ENCODE results near the gene TLR6. TPM values are rescaled to one million over a fixed set of nuclear protein-coding genes. Genes with fewer than 3 reads are reported as not detected.

The TLR6 gene
- total RNA-seq, 1 experiment from 2014 or later, result not detected

DNA sequence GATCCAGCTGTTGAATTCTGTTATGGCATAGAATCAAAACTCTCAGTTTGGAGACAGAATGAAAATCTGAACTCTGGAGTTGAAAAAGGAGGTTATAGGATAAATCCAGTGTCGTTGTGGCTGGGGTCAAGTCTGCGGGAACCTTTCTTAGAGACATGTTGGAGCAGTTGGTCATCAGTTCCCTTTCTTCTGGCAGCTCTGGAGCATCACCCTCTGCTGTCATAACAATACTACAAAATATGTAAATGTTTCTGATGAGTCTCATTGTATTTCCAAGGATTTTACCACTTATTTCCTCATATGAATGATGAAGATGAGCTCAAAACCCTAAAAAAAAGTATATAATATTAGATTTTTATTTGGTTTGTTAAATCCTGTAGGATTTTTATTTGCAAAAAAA, 81.3 kb downstream of the TLR6 start:
- H3K4me3 ChIP-seq (ENCODE audit: low read depth, low read length), result no peak overlapping the region
- no peaks in the 10 kb centered on the region for H3K36me3 ChIP-seq (ENCODE audit: control insufficient read depth, insufficient read depth, low read length)
- H3K4me3 Mint-ChIP-seq (ENCODE audit: unreplicated experiment), result no peak overlapping the region
- peaks cover 7% of the 10 kb centered on the region for H3K4me1 ChIP-seq
- CTCF ChIA-PET, result interaction anchor here (1.2 kb wide), 1 partner anchor 16 kb away, joined by 3 read pairs; no protein-coding TSS in a partner anchor
- intact Hi-C loops (cut with micrococcal nuclease; ENCODE audit: unreplicated experiment), result no loop called here
- DNase-seq, result no peak
- BruUV-seq (replicated peaks), result no TSS peak
- H3K27me3 Mint-ChIP-seq (ENCODE audit: insufficient read depth, unreplicated experiment), result peaks cover 11% of the 10 kb centered on the region
- no peak overlapping the region for H3K27ac Mint-ChIP-seq (ENCODE audit: unreplicated experiment)
- no peaks in the 10 kb centered on the region for H3K4me1 Mint-ChIP-seq (ENCODE audit: low read depth, unreplicated experiment)
- no peaks in the 10 kb centered on the region for H3K9me3 Mint-ChIP-seq (ENCODE audit: unreplicated experiment)
- POLR2A ChIA-PET, result no interaction called here
- TF ChIP-seq, protein P1, sequence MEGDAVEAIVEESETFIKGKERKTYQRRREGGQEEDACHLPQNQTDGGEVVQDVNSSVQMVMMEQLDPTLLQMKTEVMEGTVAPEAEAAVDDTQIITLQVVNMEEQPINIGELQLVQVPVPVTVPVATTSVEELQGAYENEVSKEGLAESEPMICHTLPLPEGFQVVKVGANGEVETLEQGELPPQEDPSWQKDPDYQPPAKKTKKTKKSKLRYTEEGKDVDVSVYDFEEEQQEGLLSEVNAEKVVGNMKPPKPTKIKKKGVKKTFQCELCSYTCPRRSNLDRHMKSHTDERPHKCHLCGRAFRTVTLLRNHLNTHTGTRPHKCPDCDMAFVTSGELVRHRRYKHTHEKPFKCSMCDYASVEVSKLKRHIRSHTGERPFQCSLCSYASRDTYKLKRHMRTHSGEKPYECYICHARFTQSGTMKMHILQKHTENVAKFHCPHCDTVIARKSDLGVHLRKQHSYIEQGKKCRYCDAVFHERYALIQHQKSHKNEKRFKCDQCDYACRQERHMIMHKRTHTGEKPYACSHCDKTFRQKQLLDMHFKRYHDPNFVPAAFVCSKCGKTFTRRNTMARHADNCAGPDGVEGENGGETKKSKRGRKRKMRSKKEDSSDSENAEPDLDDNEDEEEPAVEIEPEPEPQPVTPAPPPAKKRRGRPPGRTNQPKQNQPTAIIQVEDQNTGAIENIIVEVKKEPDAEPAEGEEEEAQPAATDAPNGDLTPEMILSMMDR (IDR thresholded peaks at IDR 0.05; ENCODE audit: insufficient read depth in 1 of 2, low read depth in 1 of 2, low read length in 1 of 2, severe bottlenecking in 1 of 2, unreplicated experiment in 1 of 2), result no peak
- H3K27me3 ChIP-seq (replicated peaks; ENCODE audit: control insufficient read depth, insufficient read depth, low read length), result no peaks in the 10 kb centered on the region
- no peaks in the 10 kb centered on the region for H3K9me3 ChIP-seq
- H3K36me3 Mint-ChIP-seq (ENCODE audit: insufficient read depth, unreplicated experiment), result no peaks in the 10 kb centered on the region

DNA sequence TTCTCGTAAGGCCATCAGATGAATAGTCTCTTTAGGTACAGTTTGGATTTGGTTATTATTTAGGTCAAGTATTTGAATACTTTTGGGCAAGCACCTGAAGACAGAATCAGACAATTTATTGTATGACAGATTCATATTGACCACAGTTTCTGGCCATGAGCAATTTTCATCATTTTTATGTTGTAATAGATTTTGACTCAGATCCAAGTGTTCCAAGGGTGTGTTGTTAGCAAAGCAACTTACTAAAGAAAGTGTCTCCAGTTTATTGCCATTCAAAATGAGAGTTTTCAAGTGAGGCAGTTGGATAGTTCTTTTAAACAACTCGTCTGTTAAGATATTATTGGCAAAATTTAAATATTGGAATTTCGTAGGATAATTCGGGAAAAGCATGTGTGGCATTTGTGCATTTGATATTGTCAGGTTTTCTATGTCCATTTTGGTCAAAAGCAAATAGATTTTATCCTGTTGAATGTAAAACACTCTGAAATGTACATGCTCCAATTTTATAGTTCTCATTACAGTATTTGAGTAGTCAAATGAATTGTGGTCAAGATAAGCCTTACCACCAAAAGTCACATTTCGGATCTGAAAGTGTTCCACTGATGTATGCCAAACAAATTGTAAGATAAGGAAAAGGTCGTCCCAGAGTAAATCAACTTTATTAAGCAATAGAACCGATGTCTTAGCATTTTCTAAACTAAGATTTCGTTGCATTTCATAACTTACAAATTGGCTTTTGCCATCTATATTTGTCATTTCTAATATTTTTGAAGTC, 82.2 kb downstream of the TLR6 start:
- H3K9me3 Mint-ChIP-seq (ENCODE audit: unreplicated experiment), result no peaks in the 10 kb centered on the region
- no peaks in the 10 kb centered on the region for H3K4me1 Mint-ChIP-seq (ENCODE audit: low read depth, unreplicated experiment)
- ChIA-PET CTCF (no interaction called here), POLR2A (no interaction called here)
- H3K27me3 ChIP-seq (replicated peaks; ENCODE audit: control insufficient read depth, insufficient read depth, low read length), result no peaks in the 10 kb centered on the region
- BruUV-seq (replicated peaks), result no TSS peak
- no peaks in the 10 kb centered on the region for H3K36me3 Mint-ChIP-seq (ENCODE audit: insufficient read depth, unreplicated experiment)
- H3K4me1 ChIP-seq, result peaks cover 7% of the 10 kb centered on the region
- H3K27me3 Mint-ChIP-seq (ENCODE audit: insufficient read depth, unreplicated experiment), result peaks cover 11% of the 10 kb centered on the region
- H3K27ac Mint-ChIP-seq (ENCODE audit: unreplicated experiment), result no peak overlapping the region
- TF ChIP-seq, protein P1 (IDR thresholded peaks at IDR 0.05; ENCODE audit: insufficient read depth in 1 of 2, low read depth in 1 of 2, low read length in 1 of 2, severe bottlenecking in 1 of 2, unreplicated experiment in 1 of 2), result no peak
- DNase-seq, result no peak
- H3K9me3 ChIP-seq, result 0 out of 2 replicates have a peak, but pooled peaks cover 4% of the 10 kb centered on the region
- no peaks in the 10 kb centered on the region for H3K36me3 ChIP-seq (ENCODE audit: control insufficient read depth, insufficient read depth, low read length)
- H3K4me3 Mint-ChIP-seq (ENCODE audit: unreplicated experiment), result no peak overlapping the region
- H3K4me3 ChIP-seq (ENCODE audit: low read depth, low read length), result no peak overlapping the region
- intact Hi-C loops (cut with micrococcal nuclease; ENCODE audit: unreplicated experiment), result no loop called here

Small RNA genes within 50 kb of the gene (microRNA-seq; reads per million reads assigned to microRNA genes)
- gene MIR574, result 42.0 reads per million, percentile 65 among the genes with 10 or more reads in this experiment

Other genes starting within 250 kb of the TLR6 start
- gene KLF3, start 192.6 kb downstream of the TLR6 start, total RNA-seq (2022), result 33.2 and 34.8 TPM in 2 replicates
- not detected in 2 replicates for gene TLR10, start 73.8 kb downstream of the TLR6 start, total RNA-seq (2022)
- not detected in 2 replicates for gene TLR1, start 52.0 kb downstream of the TLR6 start, total RNA-seq (2022)
- 20.8 and 21.7 TPM in 2 replicates for gene FAM114A1, start 11.0 kb upstream of the TLR6 start, total RNA-seq (2022)
- not detected in 2 replicates for gene TMEM156, start 175.6 kb upstream of the TLR6 start, total RNA-seq (2022)
- gene KLHL5, start 205.4 kb upstream of the TLR6 start, total RNA-seq (2022), result 74.6 and 96.5 TPM in 2 replicates

Measured in Caco-2 (cell line).